ENCODE measurements around the gene EFR3B.
A peak's percentile ranks its signal among the peaks of the same experiment; 100 is the strongest.
"Not testable (repeated sequence)": the region's sequence is repeated elsewhere in the genome, so short reads cannot be mapped to it uniquely, and the experiment has no call there.

EFR3B gene

DNA sequence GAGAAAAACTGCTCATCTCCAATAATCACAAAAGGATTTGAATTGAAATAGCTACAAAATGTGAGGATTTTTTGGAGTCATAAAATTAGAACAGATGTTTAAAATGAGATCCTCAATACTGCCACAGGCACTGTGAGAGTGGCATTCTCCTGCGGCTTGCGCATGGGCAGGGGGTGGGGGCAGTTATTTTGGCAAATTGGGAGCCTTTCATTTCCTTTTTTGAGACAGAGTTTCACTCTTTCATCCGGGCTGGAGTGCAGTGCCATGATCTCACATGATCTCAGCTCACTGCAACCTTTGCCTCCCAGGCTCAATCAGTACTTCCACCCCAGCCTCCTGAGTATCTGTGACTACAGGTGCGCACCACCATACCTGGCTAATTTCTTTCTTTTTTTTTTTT lies 84.1 kb downstream of the EFR3B start:
- no peaks in the 10 kb centered on the region for H3K9me3 Mint-ChIP-seq
- H3K4me1 Mint-ChIP-seq: peaks cover 4% of the 10 kb centered on the region
- no peaks in the 10 kb centered on the region for H3K36me3 Mint-ChIP-seq (ENCODE audit: low read depth)
- H3K27ac Mint-ChIP-seq: no peak overlapping the region
- no peak overlapping the region for H3K4me3 Mint-ChIP-seq
- peaks cover 11% of the 10 kb centered on the region for H3K27me3 Mint-ChIP-seq
- no peak for DNase-seq
- ATAC-seq: no peak

DNA sequence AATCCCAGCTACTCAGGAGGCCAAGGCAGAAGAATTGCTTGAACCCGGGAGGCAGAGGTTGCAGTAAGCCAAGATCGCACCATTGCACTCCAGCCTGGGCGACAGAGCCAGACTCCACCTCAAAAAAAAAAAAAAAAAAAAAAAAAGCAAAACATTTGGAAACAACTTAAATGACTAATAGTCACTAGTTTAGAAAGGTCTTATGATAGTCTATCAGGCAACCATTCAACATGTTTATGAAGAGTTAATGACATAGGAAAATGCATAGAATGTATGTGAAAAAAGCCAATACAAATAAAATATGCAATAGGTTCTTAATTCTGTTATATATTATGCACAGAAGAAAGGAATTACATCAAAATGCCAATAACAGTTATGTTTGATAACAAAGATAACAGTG lies 85.2 kb downstream of the EFR3B start:
- H3K9me3 Mint-ChIP-seq; H3K36me3 Mint-ChIP-seq (ENCODE audit: low read depth); DNase-seq; H3K4me1 Mint-ChIP-seq; H3K4me3 Mint-ChIP-seq; H3K27ac Mint-ChIP-seq; ATAC-seq: not testable (repeated sequence)
- H3K27me3 Mint-ChIP-seq: peaks cover 19% of the 10 kb centered on the region

DNA sequence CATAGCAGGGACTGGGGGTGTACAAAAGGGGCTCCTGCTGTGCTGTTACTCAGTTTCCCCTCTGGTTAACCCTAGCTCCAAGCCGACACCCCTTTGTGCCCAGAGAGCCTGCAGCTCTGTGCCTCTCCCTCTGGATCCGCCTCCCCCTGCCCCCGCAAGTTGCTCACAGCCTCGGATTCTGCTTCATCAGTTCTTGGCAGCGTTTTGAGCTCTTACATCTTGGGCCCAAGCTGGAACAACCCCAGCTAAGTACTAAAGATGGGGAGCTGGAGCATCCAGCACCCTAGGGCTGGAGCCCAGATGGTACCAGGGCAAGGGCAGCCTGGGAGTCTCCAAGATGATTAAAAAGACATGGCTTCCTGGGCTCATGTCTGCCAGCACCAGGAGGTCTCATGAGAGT lies 85.8 kb downstream of the EFR3B start:
- Mint-ChIP-seq H3K27me3 (peaks cover 24% of the 10 kb centered on the region), H3K36me3 (ENCODE audit: low read depth) (no peaks in the 10 kb centered on the region), H3K27ac (no peak overlapping the region), H3K4me1 (peaks cover 11% of the 10 kb centered on the region), H3K4me3 (no peak overlapping the region), H3K9me3 (no peaks in the 10 kb centered on the region)
- ATAC-seq (no peak), DNase-seq (no peak)

DNA sequence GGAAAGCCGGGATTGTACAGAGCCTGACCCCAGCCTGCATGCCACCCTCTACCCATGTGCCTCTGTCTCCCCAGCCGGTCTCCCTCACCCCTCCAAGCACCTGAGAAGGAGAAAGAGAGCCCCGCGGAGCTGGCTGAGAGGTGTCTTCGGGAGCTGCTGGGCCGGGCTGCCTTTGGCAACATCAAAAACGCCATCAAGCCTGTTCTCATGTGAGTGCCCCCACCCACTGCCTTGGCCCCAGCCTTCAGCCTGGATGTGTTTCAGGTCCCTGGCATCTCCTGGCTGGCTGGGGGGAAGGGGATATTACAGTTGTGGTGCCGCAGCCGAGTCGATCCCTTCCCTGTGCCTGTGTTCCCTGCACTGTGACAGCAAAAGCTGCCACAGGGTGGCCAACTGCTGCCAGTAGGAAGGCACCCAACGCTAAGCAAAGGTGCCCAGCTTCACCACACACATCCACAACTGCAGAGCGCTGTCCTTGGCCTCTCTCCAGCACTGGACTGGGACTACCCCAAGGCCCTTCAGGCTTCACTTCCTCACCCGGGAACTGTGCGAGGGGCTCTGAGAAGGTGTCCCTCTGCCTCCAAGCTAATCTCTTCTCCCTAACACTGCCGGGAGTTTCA lies 88.1 kb downstream of the EFR3B start:
- H3K36me3 Mint-ChIP-seq (ENCODE audit: low read depth): no peaks in the 10 kb centered on the region
- no peak overlapping the region for H3K27ac Mint-ChIP-seq
- H3K4me1 Mint-ChIP-seq: peaks cover 11% of the 10 kb centered on the region

DNA sequence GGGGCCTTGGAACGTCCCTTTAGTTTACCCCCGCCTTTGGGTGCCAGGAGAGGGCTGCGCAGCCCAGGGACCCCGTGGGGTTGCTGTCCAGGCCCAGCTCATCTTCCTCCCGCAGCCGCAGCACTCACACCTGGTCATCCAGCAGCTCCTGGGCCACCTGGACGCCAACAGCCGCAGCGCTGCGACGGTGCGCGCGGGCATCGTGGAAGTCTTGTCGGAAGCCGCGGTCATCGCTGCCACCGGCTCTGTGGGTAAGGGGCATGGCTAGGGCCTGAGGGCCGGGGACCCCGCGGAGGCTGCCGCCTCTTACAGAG lies 89.3 kb downstream of the EFR3B start:
- H3K4me1 Mint-ChIP-seq: peaks cover 11% of the 10 kb centered on the region
- ATAC-seq (no peak), DNase-seq (no peak)
- no peaks in the 10 kb centered on the region for H3K9me3 Mint-ChIP-seq
- peaks cover 49% of the 10 kb centered on the region for H3K27me3 Mint-ChIP-seq
- no peak overlapping the region for H3K27ac Mint-ChIP-seq
- H3K4me3 Mint-ChIP-seq: peak overlapping the region; percentile 56
- no peaks in the 10 kb centered on the region for H3K36me3 Mint-ChIP-seq (ENCODE audit: low read depth)

More for the DNA sequence above, 88.1 kb downstream of the EFR3B start:
- Mint-ChIP-seq H3K9me3 (no peaks in the 10 kb centered on the region), H3K27me3 (peaks cover 43% of the 10 kb centered on the region), H3K4me3 (no peak overlapping the region)
- peak; percentile 18 for ATAC-seq
- no peak for DNase-seq

DNA sequence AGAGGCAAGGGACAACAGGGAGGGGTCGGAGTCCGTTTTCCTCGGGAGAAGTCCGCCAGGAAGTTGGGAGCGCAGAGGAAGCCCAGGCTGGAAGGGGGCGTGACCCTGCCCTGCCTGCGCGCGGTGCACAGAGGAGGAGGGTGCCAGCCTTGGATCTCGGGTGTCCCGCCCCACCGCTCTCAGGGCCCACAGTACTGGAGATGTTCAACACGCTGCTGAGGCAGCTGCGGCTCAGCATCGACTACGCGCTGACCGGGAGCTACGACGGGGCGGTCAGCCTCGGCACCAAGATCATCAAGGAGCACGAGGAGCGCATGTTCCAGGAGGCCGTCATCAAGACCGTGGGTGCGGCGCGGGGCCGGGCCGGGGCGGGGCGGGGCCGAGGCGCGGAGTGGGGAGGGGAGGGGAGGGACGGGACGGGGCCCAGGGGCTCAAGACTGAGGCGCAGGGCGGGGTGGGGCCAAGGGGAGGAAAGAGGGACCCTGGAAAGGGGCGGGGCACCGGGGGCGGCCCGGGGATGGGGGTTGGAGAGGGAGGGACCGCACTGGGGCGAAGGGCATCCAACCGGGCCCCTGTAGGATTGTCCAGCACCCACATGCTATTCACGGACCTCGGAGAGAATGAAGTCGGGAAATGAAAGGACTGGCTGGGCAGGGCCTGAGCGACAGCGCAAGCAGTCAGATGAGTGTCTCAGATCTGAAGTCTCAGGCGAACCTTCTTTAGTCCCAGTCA lies 89.9 kb downstream of the EFR3B start:
- Mint-ChIP-seq H3K4me3 (peak overlapping the region; percentile 56), H3K9me3 (no peaks in the 10 kb centered on the region), H3K36me3 (ENCODE audit: low read depth) (no peaks in the 10 kb centered on the region), H3K27me3 (peaks cover 51% of the 10 kb centered on the region), H3K27ac (no peak overlapping the region), H3K4me1 (peaks cover 11% of the 10 kb centered on the region)
- ATAC-seq: peak; percentile 6
- peak; percentile 9 for DNase-seq

DNA sequence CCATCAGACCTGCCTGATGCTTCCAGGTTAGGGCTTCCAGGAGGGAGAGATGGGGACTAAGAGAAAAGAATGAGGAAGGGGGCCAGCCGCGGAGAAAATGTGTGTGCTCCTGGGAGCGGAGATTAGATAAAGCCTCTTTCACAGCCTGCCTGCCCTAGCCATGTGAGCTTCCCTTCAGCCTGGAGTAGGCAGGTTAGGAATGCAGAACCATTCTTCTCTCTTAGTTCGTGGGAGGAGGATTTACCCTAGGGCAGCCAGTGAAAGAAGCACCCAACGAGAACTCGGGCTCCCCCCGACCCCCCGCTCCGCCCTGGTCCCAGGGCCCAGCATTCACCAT lies 90.4 kb downstream of the EFR3B start:
- DNase-seq (no peak), ATAC-seq (no peak)
- Mint-ChIP-seq H3K4me1 (peaks cover 11% of the 10 kb centered on the region), H3K27me3 (peaks cover 51% of the 10 kb centered on the region), H3K4me3 (no peak overlapping the region), H3K36me3 (ENCODE audit: low read depth) (no peaks in the 10 kb centered on the region), H3K27ac (no peak overlapping the region), H3K9me3 (no peaks in the 10 kb centered on the region)

DNA sequence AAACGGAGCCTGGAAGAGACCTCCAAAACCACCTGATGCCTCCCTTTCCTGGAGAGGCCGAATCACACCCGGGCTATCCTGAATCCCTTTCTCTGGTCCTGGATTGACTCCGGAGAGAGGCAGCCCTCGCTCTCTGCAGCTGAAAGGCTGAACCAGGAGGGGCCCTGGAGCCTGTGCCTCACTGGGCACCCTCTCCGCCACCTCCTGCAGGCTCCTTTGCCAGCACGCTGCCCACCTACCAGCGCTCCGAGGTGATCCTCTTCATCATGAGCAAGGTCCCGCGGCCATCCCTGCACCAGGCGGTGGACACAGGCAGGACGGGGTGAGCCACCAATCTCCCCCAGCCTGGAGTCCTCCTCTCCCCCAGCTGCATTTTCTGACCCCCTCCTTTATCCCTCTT lies 90.8 kb downstream of the EFR3B start:
- Mint-ChIP-seq H3K9me3 (no peaks in the 10 kb centered on the region), H3K4me3 (no peak overlapping the region), H3K27ac (no peak overlapping the region), H3K27me3 (peaks cover 51% of the 10 kb centered on the region), H3K36me3 (ENCODE audit: low read depth) (no peaks in the 10 kb centered on the region), H3K4me1 (peaks cover 11% of the 10 kb centered on the region)
- DNase-seq: no peak
- no peak for ATAC-seq

DNA sequence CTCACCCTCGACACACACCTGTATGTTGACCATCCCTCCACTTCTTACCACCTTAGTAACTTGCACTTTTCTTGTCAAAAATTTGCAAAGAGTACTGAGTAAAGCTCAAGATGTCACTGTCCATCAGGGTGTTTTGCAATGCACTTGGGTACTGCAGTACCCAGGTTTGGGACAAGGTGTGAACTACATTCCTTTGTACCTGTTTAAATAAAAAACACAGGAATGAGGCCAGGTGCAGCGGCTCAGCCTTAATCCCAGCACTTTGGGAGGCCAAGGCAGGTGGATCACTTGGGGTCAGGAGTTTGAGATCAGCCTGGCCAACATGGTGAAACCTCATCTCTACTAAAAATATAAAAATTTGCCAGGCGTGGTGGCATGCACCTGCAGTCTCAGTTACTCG lies 98.7 kb downstream of the EFR3B start:
- not testable (repeated sequence) for H3K4me3 Mint-ChIP-seq, H3K27ac Mint-ChIP-seq

DNA sequence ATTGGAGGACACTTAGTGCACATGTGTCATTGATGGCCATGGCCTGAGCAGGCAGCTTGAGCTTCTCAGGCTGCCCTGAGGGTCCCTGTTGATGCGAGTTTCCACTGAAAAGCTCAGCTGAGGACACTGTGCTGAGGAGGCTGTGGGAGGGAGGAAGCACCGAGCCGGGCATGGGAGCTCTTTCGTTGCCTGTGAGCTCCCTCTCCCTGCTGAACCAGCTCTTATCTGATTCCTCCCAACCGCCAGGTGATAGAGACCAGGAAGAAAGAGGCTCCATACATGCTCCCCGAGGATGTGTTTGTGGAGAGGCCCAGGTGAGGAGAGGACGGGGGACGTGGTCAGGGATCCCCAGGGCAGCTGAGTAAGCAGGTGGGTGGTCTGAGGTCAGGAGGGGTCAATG lies 99.2 kb downstream of the EFR3B start:
- peaks cover 10% of the 10 kb centered on the region for H3K27me3 Mint-ChIP-seq
- no peak for ATAC-seq
- no peaks in the 10 kb centered on the region for H3K36me3 Mint-ChIP-seq (ENCODE audit: low read depth)
- no peak overlapping the region for H3K27ac Mint-ChIP-seq
- H3K9me3 Mint-ChIP-seq: no peaks in the 10 kb centered on the region
- H3K4me1 Mint-ChIP-seq: peaks cover 8% of the 10 kb centered on the region
- H3K4me3 Mint-ChIP-seq: no peak overlapping the region
- no peak for DNase-seq

More for the DNA sequence above, 98.7 kb downstream of the EFR3B start:
- ATAC-seq; H3K27me3 Mint-ChIP-seq; H3K9me3 Mint-ChIP-seq; DNase-seq; H3K36me3 Mint-ChIP-seq (ENCODE audit: low read depth); H3K4me1 Mint-ChIP-seq: not testable (repeated sequence)

DNA sequence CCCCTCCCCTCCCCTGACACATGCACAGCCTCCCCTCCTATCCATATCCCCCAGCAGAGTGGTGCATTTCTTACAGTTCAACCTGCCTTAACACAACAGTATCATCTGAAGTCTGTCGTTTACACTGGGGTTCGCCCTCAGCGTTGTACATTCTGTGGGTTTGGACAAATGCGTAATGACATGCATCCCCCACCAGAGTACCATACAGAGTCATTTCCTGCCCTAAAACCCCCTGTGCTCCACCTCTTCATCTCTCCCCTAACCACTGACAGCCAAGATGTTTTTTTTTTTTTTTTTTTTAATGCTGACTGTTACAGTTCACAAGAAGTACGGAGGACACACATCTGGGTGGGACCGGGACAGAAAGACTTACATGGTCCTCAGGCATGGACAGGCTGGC lies 103.9 kb downstream of the EFR3B start:
- H3K4me3 Mint-ChIP-seq: no peak overlapping the region
- peak; percentile 81 for ATAC-seq
- no peaks in the 10 kb centered on the region for H3K36me3 Mint-ChIP-seq (ENCODE audit: low read depth)
- no peaks in the 10 kb centered on the region for H3K9me3 Mint-ChIP-seq
- H3K27ac Mint-ChIP-seq: no peak overlapping the region
- peaks cover 9% of the 10 kb centered on the region for H3K4me1 Mint-ChIP-seq
- DNase-seq: no peak
- peaks cover 8% of the 10 kb centered on the region for H3K27me3 Mint-ChIP-seq

DNA sequence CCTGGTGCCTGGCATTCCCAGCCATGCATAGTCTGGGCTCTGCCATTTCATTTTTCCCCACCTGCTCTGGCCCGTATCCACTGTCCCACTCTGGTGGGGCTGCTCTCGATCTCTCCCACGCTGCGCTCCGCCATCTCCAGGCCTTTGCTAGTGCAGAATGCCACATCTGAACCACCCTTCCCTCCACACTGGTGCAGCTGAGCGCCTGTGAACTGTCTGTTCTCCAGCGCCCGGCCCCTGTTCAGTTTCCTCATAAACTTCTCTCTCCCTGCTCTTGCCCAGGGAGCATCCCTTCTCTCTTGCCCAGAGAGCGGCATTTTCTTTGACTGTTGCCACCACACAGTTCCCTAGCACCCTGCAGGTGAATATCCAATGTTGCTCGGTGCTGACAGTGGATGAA lies 105.0 kb downstream of the EFR3B start:
- no peaks in the 10 kb centered on the region for H3K9me3 Mint-ChIP-seq
- ATAC-seq (no peak), DNase-seq (no peak)
- H3K27me3 Mint-ChIP-seq: peaks cover 8% of the 10 kb centered on the region
- no peak overlapping the region for H3K27ac Mint-ChIP-seq
- no peaks in the 10 kb centered on the region for H3K36me3 Mint-ChIP-seq (ENCODE audit: low read depth)
- no peak overlapping the region for H3K4me3 Mint-ChIP-seq
- H3K4me1 Mint-ChIP-seq: peaks cover 9% of the 10 kb centered on the region

DNA sequence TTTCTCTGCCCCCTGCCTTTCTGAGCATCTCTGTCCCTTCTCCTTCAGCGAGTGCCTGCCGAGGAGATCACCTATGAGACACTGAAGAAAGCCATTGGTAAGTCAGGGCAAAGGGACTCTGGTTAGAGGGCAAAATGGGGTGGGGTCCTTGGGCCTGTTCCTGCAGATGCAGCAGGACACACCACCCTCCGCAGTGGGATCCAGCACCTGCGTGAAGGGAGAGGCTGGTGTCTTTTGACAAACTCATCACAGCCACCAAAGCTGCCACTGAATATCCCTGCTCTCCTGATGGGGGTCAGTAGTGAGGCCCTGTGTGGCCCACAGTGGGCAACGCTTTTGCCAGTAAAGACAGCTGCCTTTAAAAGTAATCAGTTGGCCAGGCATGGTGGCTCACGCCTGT lies 107.8 kb downstream of the EFR3B start:
- no peak overlapping the region for H3K4me3 Mint-ChIP-seq
- DNase-seq (no peak), ATAC-seq (no peak)
- H3K9me3 Mint-ChIP-seq: no peaks in the 10 kb centered on the region
- no peak overlapping the region for H3K27ac Mint-ChIP-seq
- H3K4me1 Mint-ChIP-seq: peaks cover 9% of the 10 kb centered on the region
- peaks cover 8% of the 10 kb centered on the region for H3K27me3 Mint-ChIP-seq
- no peaks in the 10 kb centered on the region for H3K36me3 Mint-ChIP-seq (ENCODE audit: low read depth)

DNA sequence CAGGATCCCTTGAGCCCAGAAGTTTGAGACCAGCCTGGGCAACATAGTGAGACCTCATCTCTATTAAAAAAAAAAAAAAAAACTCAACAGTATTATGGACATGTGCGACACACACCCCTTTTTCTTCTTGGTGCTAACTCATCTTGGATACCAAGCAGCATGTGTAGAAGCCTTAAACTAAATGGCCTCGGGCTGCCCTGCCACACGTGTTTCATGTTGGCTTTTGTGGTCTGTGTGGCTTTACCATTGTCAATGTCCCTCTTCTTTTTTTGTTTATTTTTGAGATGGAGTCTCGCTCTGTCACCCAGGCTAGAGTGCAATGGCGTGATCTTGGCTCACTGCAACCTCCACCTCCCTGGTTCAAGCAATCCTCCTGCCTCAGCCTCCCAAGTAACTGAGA lies 109.1 kb downstream of the EFR3B start:
- H3K27me3 Mint-ChIP-seq; H3K4me3 Mint-ChIP-seq; H3K36me3 Mint-ChIP-seq (ENCODE audit: low read depth); H3K27ac Mint-ChIP-seq; ATAC-seq; DNase-seq; H3K4me1 Mint-ChIP-seq; H3K9me3 Mint-ChIP-seq: not testable (repeated sequence)

DNA sequence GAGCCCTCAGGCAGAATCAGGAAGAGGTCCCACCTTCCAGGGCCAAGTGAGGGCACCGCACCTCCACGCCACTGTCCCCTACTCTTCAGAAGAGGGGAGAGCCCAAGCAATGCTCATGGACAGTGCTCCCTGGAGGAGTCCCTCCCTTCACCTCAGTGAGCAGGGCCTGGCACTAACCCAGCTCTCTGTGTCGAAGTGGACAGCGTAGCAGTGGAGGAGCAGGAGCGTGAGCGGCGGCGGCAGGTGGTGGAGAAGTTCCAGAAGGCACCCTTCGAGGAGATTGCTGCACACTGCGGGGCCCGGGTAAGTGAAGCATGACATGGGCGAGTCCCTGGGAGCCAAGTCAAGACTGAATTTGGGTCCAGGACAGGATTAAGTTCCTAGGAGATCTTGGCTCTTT lies 109.8 kb downstream of the EFR3B start:
- no peaks in the 10 kb centered on the region for H3K36me3 Mint-ChIP-seq (ENCODE audit: low read depth)
- peaks cover 4% of the 10 kb centered on the region for H3K27me3 Mint-ChIP-seq
- ATAC-seq: no peak
- H3K27ac Mint-ChIP-seq: no peak overlapping the region
- H3K4me3 Mint-ChIP-seq: no peak overlapping the region
- no peaks in the 10 kb centered on the region for H3K4me1 Mint-ChIP-seq
- no peaks in the 10 kb centered on the region for H3K9me3 Mint-ChIP-seq
- no peak for DNase-seq

DNA sequence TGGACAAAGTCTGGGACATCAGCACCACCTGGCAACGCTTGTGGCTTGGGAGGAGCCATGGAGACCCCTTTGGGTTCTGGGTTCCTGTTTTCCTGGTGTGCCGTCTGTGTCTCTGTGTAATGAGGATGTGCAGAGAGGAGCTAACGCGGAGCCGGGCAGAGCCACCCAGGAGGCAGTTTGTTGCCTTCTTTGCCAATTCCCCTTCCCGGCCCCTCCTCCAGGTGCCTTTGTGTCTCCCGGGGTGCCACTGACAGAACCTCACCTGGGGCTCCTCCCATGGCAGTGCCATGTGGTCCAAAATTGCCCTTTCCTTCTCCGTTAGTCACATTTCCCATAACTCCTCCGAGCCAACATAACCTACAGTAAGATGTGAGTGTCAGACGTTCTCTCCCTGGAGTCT lies 113.5 kb downstream of the EFR3B start:
- no peaks in the 10 kb centered on the region for H3K27me3 Mint-ChIP-seq
- no peak overlapping the region for H3K4me3 Mint-ChIP-seq
- DNase-seq (no peak), ATAC-seq (no peak)
- peaks cover 3% of the 10 kb centered on the region for H3K36me3 Mint-ChIP-seq (ENCODE audit: low read depth)
- no peaks in the 10 kb centered on the region for H3K9me3 Mint-ChIP-seq
- H3K4me1 Mint-ChIP-seq: peaks cover 15% of the 10 kb centered on the region
- no peak overlapping the region for H3K27ac Mint-ChIP-seq

Data from activated naive CD8-positive, alpha-beta T cell treated with anti-CD3 and anti-CD28 coated beads, Interleukin-2, amount 50 U/mL, for 24 hours (primary cell).